OCI-LY3 (cell line): ENCODE results near the gene SMYD2.

ENCODE experiments used
- H2AFZ ChIP-seq: fragments of 200-600, 300-600 bp; shearing (Covaris generic); 2 replicates; pipeline ENCODE4 v1.6.0; 2014; ENCODE audit warnings: antibody characterized with exemption, low read depth, low read length
- H3K27ac ChIP-seq: fragments of 200-600, 300-600 bp; sonication (generic); 2 replicates; pipeline ENCODE4 v1.5.1; 2014; ENCODE audit warnings: mild to moderate bottlenecking, low read length, moderate library complexity, mixed read lengths
- H3K27me3 ChIP-seq: fragments of 200-600, 300-600 bp; sonication (generic); 2 replicates; pipeline ENCODE4 v1.6.1; 2014; ENCODE audit warnings: low read depth, low read length, mixed read lengths
- H3K36me3 ChIP-seq: fragments of 200-600, 300-600 bp; sonication (generic); replicated peaks from 2 replicates; pipeline ENCODE3; 2014; ENCODE audit warnings: low read depth, low read length, mixed read lengths
- H3K4me1 ChIP-seq: fragments of 300-600, 200-600 bp; sonication (generic); 2 replicates; pipeline ENCODE4 v1.6.1; 2014; ENCODE audit warnings: low read length, mixed read lengths
- H3K4me2 ChIP-seq: fragments of 200-600, 300-600 bp; sonication (generic); 2 replicates; pipeline ENCODE4 v1.6.1; 2014; ENCODE audit warnings: low read length, mixed read lengths
- H3K4me3 ChIP-seq: fragments of 300-600, 200-600 bp; sonication (generic); 2 replicates; pipeline ENCODE4 v1.5.1; 2014; ENCODE audit warnings: antibody characterized with exemption, mild to moderate bottlenecking, low read length, moderate library complexity
- H3K79me2 ChIP-seq: fragments of 300-600, 200-600 bp; shearing (Covaris generic); 2 replicates; pipeline ENCODE4 v1.6.1; 2014; ENCODE audit warnings: mild to moderate bottlenecking, low read length, mixed read lengths
- H3K9ac ChIP-seq: fragments of 300-600, 200-600 bp; shearing (Covaris generic); 2 replicates; pipeline ENCODE4 v1.6.0; 2014; ENCODE audit warnings: mild to moderate bottlenecking, low read length, moderate library complexity
- H3K9me3 ChIP-seq: fragments of 200-600, 300-600 bp; shearing (Covaris generic); 2 replicates; pipeline ENCODE4 v1.6.1; 2014; ENCODE audit warnings: low read length, mixed read lengths; ENCODE audit not compliant: insufficient read depth
- H4K20me1 ChIP-seq: fragments of 200-600, 300-600 bp; sonication (generic); 2 replicates; pipeline ENCODE4 v1.6.1; 2016; ENCODE audit warnings: low read length, mixed read lengths; ENCODE audit not compliant: insufficient read depth
- EZH2phosphoT487 ChIP-seq: fragments of 200-600 bp; shearing (Covaris generic); IDR thresholded peaks from 2 replicates; pipeline ENCODE4 v1.6.1; 2018; ENCODE audit warnings: antibody characterized with exemption, mixed run types, low read depth
- TF ChIP-seq, protein P1 (sequence below): fragments of 200-600, 300-600 bp; sonication (generic); IDR thresholded peaks from 2 replicates; pipeline ENCODE4 v1.5.1; 2014; ENCODE audit warnings: antibody characterized with exemption, low read length, low read depth

Gene SMYD2

DNA sequence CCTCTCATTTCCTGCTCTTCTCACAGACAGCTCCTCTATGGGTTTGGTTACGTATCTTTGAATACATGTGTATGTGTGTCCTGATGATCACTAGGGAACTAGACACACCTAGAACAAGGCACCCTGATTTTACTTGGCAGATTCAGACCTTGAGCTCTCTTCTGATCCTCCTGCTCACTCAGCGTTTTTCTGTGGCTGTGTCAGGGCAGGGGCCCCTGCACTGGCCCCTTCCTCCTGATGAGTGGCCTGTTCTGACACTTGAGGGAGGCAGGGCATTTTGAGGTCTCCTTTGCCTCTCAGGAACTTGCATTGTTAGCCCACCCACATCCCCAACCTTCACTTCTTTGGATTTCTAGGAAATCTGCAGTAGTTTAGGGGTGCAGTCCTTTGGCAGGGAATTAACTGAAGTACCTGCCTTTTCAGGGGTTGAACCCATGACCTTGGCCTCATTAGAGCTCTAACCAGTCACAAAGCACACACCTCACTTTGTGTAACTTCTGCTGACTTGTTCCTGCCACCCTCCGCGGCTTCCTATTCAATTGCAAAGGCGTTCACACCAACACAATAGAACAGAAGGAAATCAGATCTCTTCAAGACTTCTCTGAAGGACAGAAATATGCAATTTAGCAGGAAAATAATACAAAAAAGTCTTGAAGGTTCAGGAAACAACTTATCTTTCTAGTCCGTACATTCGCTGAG lies 8.8 kb downstream of the SMYD2 start:
- H3K27ac ChIP-seq = 0 out of 2 replicates have a peak overlapping the region, but pooled peaks have one; percentile 7
- no peak overlapping the region; the same call in 1 of the 2 replicates for H3K9ac ChIP-seq
- peaks cover 26% of the 10 kb centered on the region for H3K36me3 ChIP-seq
- no peaks in the 10 kb centered on the region for H4K20me1 ChIP-seq
- no peaks in the 10 kb centered on the region for H3K27me3 ChIP-seq
- TF ChIP-seq, protein P1, sequence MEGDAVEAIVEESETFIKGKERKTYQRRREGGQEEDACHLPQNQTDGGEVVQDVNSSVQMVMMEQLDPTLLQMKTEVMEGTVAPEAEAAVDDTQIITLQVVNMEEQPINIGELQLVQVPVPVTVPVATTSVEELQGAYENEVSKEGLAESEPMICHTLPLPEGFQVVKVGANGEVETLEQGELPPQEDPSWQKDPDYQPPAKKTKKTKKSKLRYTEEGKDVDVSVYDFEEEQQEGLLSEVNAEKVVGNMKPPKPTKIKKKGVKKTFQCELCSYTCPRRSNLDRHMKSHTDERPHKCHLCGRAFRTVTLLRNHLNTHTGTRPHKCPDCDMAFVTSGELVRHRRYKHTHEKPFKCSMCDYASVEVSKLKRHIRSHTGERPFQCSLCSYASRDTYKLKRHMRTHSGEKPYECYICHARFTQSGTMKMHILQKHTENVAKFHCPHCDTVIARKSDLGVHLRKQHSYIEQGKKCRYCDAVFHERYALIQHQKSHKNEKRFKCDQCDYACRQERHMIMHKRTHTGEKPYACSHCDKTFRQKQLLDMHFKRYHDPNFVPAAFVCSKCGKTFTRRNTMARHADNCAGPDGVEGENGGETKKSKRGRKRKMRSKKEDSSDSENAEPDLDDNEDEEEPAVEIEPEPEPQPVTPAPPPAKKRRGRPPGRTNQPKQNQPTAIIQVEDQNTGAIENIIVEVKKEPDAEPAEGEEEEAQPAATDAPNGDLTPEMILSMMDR = no peak
- TF ChIP-seq EZH2phosphoT487 = no peak
- no peak overlapping the region for H2AFZ ChIP-seq
- peak overlapping the region; percentile 50 for H3K4me2 ChIP-seq
- H3K4me1 ChIP-seq = peaks cover 58% of the 10 kb centered on the region
- H3K79me2 ChIP-seq = peaks cover 94% of the 10 kb centered on the region
- H3K9me3 ChIP-seq = peaks cover 10% of the 10 kb centered on the region; the same call in 1 of the 2 replicates
- H3K4me3 ChIP-seq = peak overlapping the region; percentile 30

DNA sequence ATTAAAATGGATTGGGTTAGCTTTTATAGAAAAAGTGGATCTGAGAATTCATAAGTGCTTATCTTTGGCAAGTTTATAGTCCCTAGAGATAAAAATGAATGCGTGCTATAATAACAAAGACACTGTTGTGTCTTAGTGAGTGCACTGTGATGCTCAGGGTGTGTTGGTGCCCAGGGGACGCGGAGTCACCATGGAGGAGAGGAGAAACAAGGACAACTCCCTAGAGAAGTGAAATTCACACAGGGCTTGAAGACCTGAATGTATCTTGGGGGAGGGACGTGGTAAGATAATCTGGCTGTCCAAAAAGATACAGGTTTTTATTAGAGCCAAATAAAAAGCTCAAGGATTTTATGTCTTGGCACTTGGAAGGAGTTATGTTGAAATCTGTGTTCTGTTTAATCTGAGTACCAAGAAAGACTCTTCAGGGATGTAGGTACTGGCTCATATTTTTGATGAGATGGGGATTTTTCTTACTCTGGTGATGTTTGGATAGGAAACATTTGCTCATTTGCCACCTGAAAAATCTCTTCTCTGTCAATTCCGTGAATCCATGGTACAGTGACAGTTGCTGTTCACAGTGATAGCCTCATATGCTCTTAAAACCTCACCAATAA lies 9.6 kb downstream of the SMYD2 start:
- peaks cover 10% of the 10 kb centered on the region; the same call in 1 of the 2 replicates for H3K9me3 ChIP-seq
- peaks cover 26% of the 10 kb centered on the region for H3K36me3 ChIP-seq
- H3K27ac ChIP-seq = peak overlapping the region; percentile 5; the same call in 1 of the 2 replicates
- H3K4me3 ChIP-seq = peak overlapping the region; percentile 30
- H3K27me3 ChIP-seq = no peaks in the 10 kb centered on the region
- no peak overlapping the region for H2AFZ ChIP-seq
- TF ChIP-seq, protein P1 = no peak
- no peak for TF ChIP-seq EZH2phosphoT487
- H3K4me1 ChIP-seq = peaks cover 58% of the 10 kb centered on the region
- no peaks in the 10 kb centered on the region for H4K20me1 ChIP-seq
- no peak overlapping the region for H3K9ac ChIP-seq
- peak overlapping the region; percentile 50 for H3K4me2 ChIP-seq
- H3K79me2 ChIP-seq = peaks cover 94% of the 10 kb centered on the region

DNA sequence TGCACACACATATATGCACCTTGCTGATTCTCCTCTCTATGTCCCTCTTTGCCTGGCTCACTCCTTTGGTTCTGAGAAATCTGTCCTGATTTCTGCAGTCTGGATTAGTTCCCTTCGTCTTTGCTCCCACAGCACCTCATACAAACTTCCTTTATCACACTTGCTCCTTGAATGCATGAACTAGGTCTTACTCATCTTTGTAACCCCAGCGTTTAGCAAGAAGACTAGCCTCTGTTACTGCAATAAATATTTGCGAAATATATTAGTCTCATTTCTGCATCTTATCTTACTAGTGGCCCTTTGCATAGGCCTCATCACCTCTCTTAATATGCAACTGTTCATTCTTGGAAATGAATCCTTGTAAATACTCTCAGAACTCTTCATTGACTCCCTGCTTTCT lies 11.4 kb downstream of the SMYD2 start:
- no peaks in the 10 kb centered on the region for H3K27me3 ChIP-seq
- H3K79me2 ChIP-seq = peaks cover 83% of the 10 kb centered on the region

DNA sequence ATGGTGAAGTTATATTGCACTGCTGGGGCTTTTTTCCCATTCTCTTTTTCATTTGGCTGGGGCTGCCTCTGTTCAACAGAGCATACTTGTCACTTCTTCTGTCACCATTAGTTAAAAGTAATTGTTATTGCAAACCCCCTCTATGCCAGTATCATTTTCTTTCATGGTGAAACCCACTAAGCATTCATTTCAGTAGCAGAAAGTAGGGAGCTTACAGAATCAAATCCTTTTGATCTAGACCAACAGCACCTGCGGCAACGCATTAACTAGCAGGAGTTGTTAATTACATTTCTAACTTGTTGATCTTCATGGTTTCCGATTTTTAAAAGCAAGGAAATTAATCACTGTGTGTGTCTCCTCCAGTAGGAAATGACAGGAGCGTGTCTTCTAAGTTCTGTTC lies 15.0 kb downstream of the SMYD2 start:
- H3K4me1 ChIP-seq = peaks cover 65% of the 10 kb centered on the region
- H3K36me3 ChIP-seq = peaks cover 3% of the 10 kb centered on the region
- peak overlapping the region; percentile 92 for H3K27ac ChIP-seq
- H3K27me3 ChIP-seq = no peaks in the 10 kb centered on the region
- peak overlapping the region; percentile 69 for H3K4me3 ChIP-seq
- H3K9me3 ChIP-seq = no peaks in the 10 kb centered on the region
- peak overlapping the region; percentile 80 for H3K9ac ChIP-seq
- peaks cover 77% of the 10 kb centered on the region for H3K79me2 ChIP-seq
- no peaks in the 10 kb centered on the region for H4K20me1 ChIP-seq
- TF ChIP-seq, protein P1 = no peak
- TF ChIP-seq EZH2phosphoT487 = no peak
- peak overlapping the region; percentile 90 for H3K4me2 ChIP-seq
- H2AFZ ChIP-seq = peak overlapping the region; percentile 70; the same call in 1 of the 2 replicates

More for the DNA sequence above, 11.4 kb downstream of the SMYD2 start:
- Histone ChIP-seq H3K4me3 (no peak overlapping the region), H3K9me3 (peaks cover 10% of the 10 kb centered on the region; the same call in 1 of the 2 replicates), H3K9ac (no peak overlapping the region), H4K20me1 (no peaks in the 10 kb centered on the region), H3K4me1 (peaks cover 68% of the 10 kb centered on the region), H3K27ac (no peak overlapping the region), H3K36me3 (peaks cover 26% of the 10 kb centered on the region), H3K4me2 (no peak overlapping the region), H2AFZ (no peak overlapping the region)
- TF ChIP-seq, protein P1 = no peak
- TF ChIP-seq EZH2phosphoT487 = no peak
